Measurements from ENCODE around the gene TXLNG. TPM values are rescaled to one million over a fixed set of nuclear protein-coding genes. Genes with fewer than 3 reads are reported as not detected.

The TXLNG gene
- total RNA-seq, 1 donor from 2014 or later, result 12.1 TPM

GRCh38 chrX:16762579-16762978 is 23.7 kb upstream of the TXLNG start:
- no peak overlapping the region for H3K4me3 ChIP-seq
- peaks cover 10% of the 10 kb centered on the region for H3K36me3 ChIP-seq
- no peaks in the 10 kb centered on the region for H3K4me1 ChIP-seq
- H3K27me3 ChIP-seq, result no peaks in the 10 kb centered on the region
- DNase-seq (no peak), ATAC-seq (no peak)
- H3K27ac ChIP-seq, result no peak overlapping the region
- TF ChIP-seq CTCF (IDR thresholded peaks at IDR 0.05), result no peak
- intact Hi-C loops (cut with DNase I), result no loop called here
- no peaks in the 10 kb centered on the region for H3K9me3 ChIP-seq

GRCh38 chrX:16765594-16765993 is 20.7 kb upstream of the TXLNG start:
- Histone ChIP-seq H3K4me3 (no peak overlapping the region), H3K27ac (no peak overlapping the region), H3K4me1 (no peaks in the 10 kb centered on the region), H3K9me3 (no peaks in the 10 kb centered on the region), H3K27me3 (no peaks in the 10 kb centered on the region), H3K36me3 (no peaks in the 10 kb centered on the region)
- intact Hi-C loops (cut with DNase I), result no loop called here
- ATAC-seq (no peak), DNase-seq (no peak)
- TF ChIP-seq CTCF (IDR thresholded peaks at IDR 0.05), result no peak

- Histone ChIP-seq H3K4me1 (no peaks in the 10 kb centered on the region), H3K36me3 (no peaks in the 10 kb centered on the region), H3K27me3 (no peaks in the 10 kb centered on the region), H3K27ac (no peak overlapping the region), H3K4me3 (no peak overlapping the region), H3K9me3 (no peaks in the 10 kb centered on the region)
- TF ChIP-seq CTCF (IDR thresholded peaks at IDR 0.05), result no peak
- DNase-seq, result no peak
- no peak for ATAC-seq
- intact Hi-C loops (cut with DNase I), result no loop called here
Measured at GRCh38 chrX:16770970-16771482, 15.2 kb upstream of the TXLNG start.

GRCh38 chrX:16771483-16772398 is 14.5 kb upstream of the TXLNG start:
- no peak overlapping the region for H3K4me3 ChIP-seq
- no peak for DNase-seq

GRCh38 chrX:16772460-16772859 is 13.8 kb upstream of the TXLNG start:
- ATAC-seq, result no peak
- TF ChIP-seq CTCF (IDR thresholded peaks at IDR 0.05), result no peak

More at GRCh38 chrX:16771483-16772398, 14.5 kb upstream of the TXLNG start:
- H3K27ac ChIP-seq, result no peak overlapping the region
- ATAC-seq, result no peak
- H3K4me1 ChIP-seq, result no peaks in the 10 kb centered on the region
- intact Hi-C loops (cut with DNase I), result no loop called here
- no peak for TF ChIP-seq CTCF (IDR thresholded peaks at IDR 0.05)
- no peaks in the 10 kb centered on the region for H3K9me3 ChIP-seq
- H3K36me3 ChIP-seq, result no peaks in the 10 kb centered on the region
- H3K27me3 ChIP-seq, result no peaks in the 10 kb centered on the region

More at GRCh38 chrX:16772460-16772859, 13.8 kb upstream of the TXLNG start:
- intact Hi-C loops (cut with DNase I), result no loop called here
- Histone ChIP-seq H3K27me3 (no peaks in the 10 kb centered on the region), H3K27ac (no peak overlapping the region), H3K9me3 (no peaks in the 10 kb centered on the region), H3K4me3 (no peak overlapping the region), H3K36me3 (no peaks in the 10 kb centered on the region), H3K4me1 (no peaks in the 10 kb centered on the region)
- no peak for DNase-seq

Measured in upper lobe of right lung (tissue), 1 donor.